ENCODE data around the gene TRIM38. TPM values are rescaled to one million over a fixed set of nuclear protein-coding genes. Genes with fewer than 3 reads are reported as not detected.
A peak's percentile ranks its signal among the peaks of the same experiment; 100 is the strongest.
"Not testable (repeated sequence)": the region's sequence is repeated elsewhere in the genome, so short reads cannot be mapped to it uniquely, and the experiment has no call there.

The TRIM38 gene
- total and polyA plus RNA-seq, 5 experiments from 2014 or later, result 4.3 to 29.7 (median 7.4) TPM

- Mint-ChIP-seq H3K36me3 (peaks cover 0 to 13% (median 4%) of the 10 kb centered on the region in 3 donors), H3K4me3 (no peak overlapping the region), H3K27me3 (peaks cover 0 to 5% (median 0%) of the 10 kb centered on the region in 5 donors), H3K27ac (peak overlapping the region in 2 of 10 donors; percentile 6 to 54), H3K4me1 (peaks cover 3 to 6% (median 4%) of the 10 kb centered on the region in 4 donors), H3K9me3 (peaks cover 0 to 15% (median 6%) of the 10 kb centered on the region in 9 donors)
- POLR2A ChIA-PET, result interaction anchor here (0.7 kb wide), 1 partner anchor 123 kb away, joined by 3 read pairs; no protein-coding TSS in a partner anchor
- ATAC-seq, result no peak
- DNase-seq, result no peak
Measured at GRCh38 chr6:25946631-25947030, 16.0 kb upstream of the TRIM38 start.

GRCh38 chr6:25947492-25947891 lies 15.1 kb upstream of the TRIM38 start:
- H3K4me3 Mint-ChIP-seq, POLR2A ChIA-PET: not testable (repeated sequence)

GRCh38 chr6:25949695-25950094 lies 12.9 kb upstream of the TRIM38 start:
- POLR2A ChIA-PET, result no interaction called here
- peaks cover 0 to 4% (median 1%) of the 10 kb centered on the region in 5 donors for H3K27me3 Mint-ChIP-seq
- no peak overlapping the region for H3K27ac Mint-ChIP-seq
- H3K4me1 Mint-ChIP-seq, result peaks cover 3 to 6% (median 4%) of the 10 kb centered on the region in 4 donors
- H3K4me3 Mint-ChIP-seq, result no peak overlapping the region
- no peak for ATAC-seq
- peaks cover 0 to 15% (median 6%) of the 10 kb centered on the region in 9 donors for H3K9me3 Mint-ChIP-seq
- peaks cover 0 to 13% (median 4%) of the 10 kb centered on the region in 3 donors for H3K36me3 Mint-ChIP-seq
- DNase-seq, result no peak

More at GRCh38 chr6:25947492-25947891, 15.1 kb upstream of the TRIM38 start:
- H3K27me3 Mint-ChIP-seq, DNase-seq, H3K4me1 Mint-ChIP-seq, H3K27ac Mint-ChIP-seq, ATAC-seq: not testable (repeated sequence)
- H3K9me3 Mint-ChIP-seq, result peaks cover 0 to 15% (median 6%) of the 10 kb centered on the region in 9 donors
- H3K36me3 Mint-ChIP-seq, result peaks cover 0 to 13% (median 4%) of the 10 kb centered on the region in 3 donors

- Mint-ChIP-seq H3K36me3 (peaks cover 0 to 11% (median 4%) of the 10 kb centered on the region in 3 donors), H3K4me1 (peaks cover 3 to 6% (median 4%) of the 10 kb centered on the region in 4 donors), H3K27ac (no peak overlapping the region), H3K4me3 (no peak overlapping the region), H3K27me3 (peaks cover 0 to 4% (median 1%) of the 10 kb centered on the region in 5 donors), H3K9me3 (peaks cover 0 to 13% (median 6%) of the 10 kb centered on the region in 9 donors)
- POLR2A ChIA-PET, result no interaction called here
- DNase-seq (no peak), ATAC-seq (no peak)
Measured at GRCh38 chr6:25950297-25950696, 12.3 kb upstream of the TRIM38 start.

- Mint-ChIP-seq H3K4me1 (peaks cover 2 to 5% (median 3%) of the 10 kb centered on the region in 4 donors), H3K4me3 (no peak overlapping the region), H3K9me3 (peaks cover 0 to 10% (median 3%) of the 10 kb centered on the region in 9 donors), H3K27ac (no peak overlapping the region), H3K36me3 (peaks cover 0 to 5% (median 4%) of the 10 kb centered on the region in 3 donors), H3K27me3 (peaks cover 0 to 4% (median 0%) of the 10 kb centered on the region in 5 donors)
- POLR2A ChIA-PET, result no interaction called here
- no peak for DNase-seq
- no peak for ATAC-seq
Measured at GRCh38 chr6:25951296-25952032, 11.1 kb upstream of the TRIM38 start.

GRCh38 chr6:25952535-25952934 lies 10.1 kb upstream of the TRIM38 start:
- no peak for DNase-seq
- Mint-ChIP-seq H3K27ac (no peak overlapping the region), H3K27me3 (peaks cover 0 to 4% (median 0%) of the 10 kb centered on the region in 5 donors), H3K9me3 (peaks cover 0 to 10% (median 3%) of the 10 kb centered on the region in 9 donors), H3K4me3 (no peak overlapping the region), H3K36me3 (peaks cover 0 to 5% (median 4%) of the 10 kb centered on the region in 3 donors), H3K4me1 (no peaks in the 10 kb centered on the region)
- no peak for ATAC-seq
- POLR2A ChIA-PET, result no interaction called here

- Mint-ChIP-seq H3K27me3 (peaks cover 0 to 4% (median 0%) of the 10 kb centered on the region in 5 donors), H3K9me3 (peaks cover 0 to 10% (median 3%) of the 10 kb centered on the region in 9 donors), H3K36me3 (peaks cover 0 to 5% (median 4%) of the 10 kb centered on the region in 3 donors), H3K4me1 (peaks cover 0 to 8% (median 7%) of the 10 kb centered on the region in 4 donors), H3K4me3 (no peak overlapping the region), H3K27ac (no peak overlapping the region)
- POLR2A ChIA-PET, result no interaction called here
- ATAC-seq, result no peak
- DNase-seq, result no peak
Measured at GRCh38 chr6:25953733-25954132, 8.9 kb upstream of the TRIM38 start.

GRCh38 chr6:25954756-25955155 lies 7.8 kb upstream of the TRIM38 start:
- POLR2A ChIA-PET, result interaction anchor here (0.7 kb wide), 1 partner anchor 17 kb away, joined by 4 read pairs; no protein-coding TSS in a partner anchor
- H3K4me1 Mint-ChIP-seq, result peaks cover 7 to 18% (median 18%) of the 10 kb centered on the region in 4 donors
- peaks cover 0 to 4% (median 0%) of the 10 kb centered on the region in 5 donors for H3K27me3 Mint-ChIP-seq
- ATAC-seq (no peak), DNase-seq (no peak)
- H3K9me3 Mint-ChIP-seq, result peaks cover 0 to 9% (median 3%) of the 10 kb centered on the region in 9 donors
- H3K36me3 Mint-ChIP-seq, result peaks cover 0 to 5% (median 4%) of the 10 kb centered on the region in 3 donors
- H3K27ac Mint-ChIP-seq, result no peak overlapping the region
- H3K4me3 Mint-ChIP-seq, result no peak overlapping the region

GRCh38 chr6:25956226-25956625 lies 6.4 kb upstream of the TRIM38 start:
- ATAC-seq (no peak), DNase-seq (no peak)
- H3K4me3 Mint-ChIP-seq, result no peak overlapping the region
- H3K27me3 Mint-ChIP-seq, result peaks cover 0 to 4% (median 0%) of the 10 kb centered on the region in 5 donors
- H3K4me1 Mint-ChIP-seq, result peaks cover 12 to 33% (median 31%) of the 10 kb centered on the region in 4 donors
- POLR2A ChIA-PET, result interaction anchor here (0.6 kb wide), 1 partner anchor 31 kb away, joined by 3 read pairs; no protein-coding TSS in a partner anchor
- H3K9me3 Mint-ChIP-seq, result peaks cover 0 to 9% (median 2%) of the 10 kb centered on the region in 9 donors
- no peak overlapping the region for H3K27ac Mint-ChIP-seq
- H3K36me3 Mint-ChIP-seq, result no peaks in the 10 kb centered on the region

- H3K27me3 Mint-ChIP-seq, result no peaks in the 10 kb centered on the region
Measured at GRCh38 chr6:25958700-25959162, 3.9 kb upstream of the TRIM38 start.

GRCh38 chr6:25959890-25960536 lies 2.6 kb upstream of the TRIM38 start:
- H3K36me3 Mint-ChIP-seq, result peaks cover 0 to 11% (median 2%) of the 10 kb centered on the region in 3 donors
- DNase-seq (no peak), ATAC-seq (no peak)
- peaks cover 32 to 66% (median 61%) of the 10 kb centered on the region in 4 donors for H3K4me1 Mint-ChIP-seq
- no peaks in the 10 kb centered on the region for H3K27me3 Mint-ChIP-seq
- peak overlapping the region in 9 of 10 donors; percentile 12 to 100 (median 68) for H3K27ac Mint-ChIP-seq
- peak overlapping the region in 4 of 10 donors; percentile 33 to 51 (median 38) for H3K4me3 Mint-ChIP-seq
- POLR2A ChIA-PET, result interaction anchor here (1.1 kb wide), 2 partner anchors 31 to 60 kb away, joined by 3 to 4 read pairs; a partner anchor contains a TSS
- H3K9me3 Mint-ChIP-seq, result peaks cover 0 to 9% (median 2%) of the 10 kb centered on the region in 9 donors

More at GRCh38 chr6:25958700-25959162, 3.9 kb upstream of the TRIM38 start:
- DNase-seq (no peak), ATAC-seq (no peak)
- POLR2A ChIA-PET, result interaction anchor here (1.4 kb wide), 1 partner anchor 25 kb away, joined by 3 read pairs; no protein-coding TSS in a partner anchor
- H3K9me3 Mint-ChIP-seq, result peaks cover 0 to 9% (median 2%) of the 10 kb centered on the region in 9 donors
- peaks cover 26 to 54% (median 49%) of the 10 kb centered on the region in 4 donors for H3K4me1 Mint-ChIP-seq
- peak overlapping the region in 8 of 10 donors; percentile 17 to 100 (median 75) for H3K27ac Mint-ChIP-seq
- peak overlapping the region in 9 of 10 donors; percentile 8 to 75 (median 59) for H3K4me3 Mint-ChIP-seq
- H3K36me3 Mint-ChIP-seq, result peaks cover 0 to 2% (median 0%) of the 10 kb centered on the region in 3 donors

GRCh38 chr6:25960734-25961133 lies 1.9 kb upstream of the TRIM38 start:
- Mint-ChIP-seq H3K36me3 (peaks cover 0 to 17% (median 2%) of the 10 kb centered on the region in 3 donors), H3K27me3 (no peaks in the 10 kb centered on the region), H3K27ac (peak overlapping the region in 8 of 10 donors; percentile 33 to 100 (median 90)), H3K9me3 (peaks cover 0 to 9% (median 2%) of the 10 kb centered on the region in 9 donors), H3K4me1 (peaks cover 32 to 73% (median 64%) of the 10 kb centered on the region in 4 donors), H3K4me3 (peak overlapping the region in 2 of 10 donors; percentile 18 to 41)
- ATAC-seq (no peak), DNase-seq (no peak)
- POLR2A ChIA-PET, result interaction anchor here (1.1 kb wide), 1 partner anchor 59 kb away, joined by 3 read pairs; a partner anchor contains a TSS

Measured in naive thymus-derived CD8-positive, alpha-beta T cell (primary cell).